ENCODE measurements around the gene ETS1.

Gene ETS1

GRCh38 chr11:128511712-128512111, 75.6 kb downstream of the ETS1 start:
- H3K4me3 ChIP-seq (replicated peaks; ENCODE audit: low read depth, low read length), result no peak overlapping the region
- no peak for TF ChIP-seq CTCF (IDR thresholded peaks at IDR 0.05; ENCODE audit: low read depth, low read length, missing control alignments)
- DNase-seq (ENCODE audit: extremely low read depth, low read depth), result no peak

- no peak for DNase-seq (ENCODE audit: extremely low read depth, low read depth)
- TF ChIP-seq CTCF (IDR thresholded peaks at IDR 0.05; ENCODE audit: low read depth, low read length, missing control alignments), result no peak
- no peak overlapping the region for H3K4me3 ChIP-seq (replicated peaks; ENCODE audit: low read depth, low read length)
Observed at GRCh38 chr11:128509621-128510389, 77.6 kb downstream of the ETS1 start.

GRCh38 chr11:128508770-128509510, 78.4 kb downstream of the ETS1 start:
- no peak for DNase-seq (ENCODE audit: extremely low read depth, low read depth)
- no peak overlapping the region for H3K4me3 ChIP-seq (replicated peaks; ENCODE audit: low read depth, low read length)
- TF ChIP-seq CTCF (IDR thresholded peaks at IDR 0.05; ENCODE audit: low read depth, low read length, missing control alignments), result no peak

- H3K4me3 ChIP-seq (replicated peaks; ENCODE audit: low read depth, low read length), result peak overlapping the region; percentile 19
- DNase-seq (ENCODE audit: extremely low read depth, low read depth), result no peak
- TF ChIP-seq CTCF (IDR thresholded peaks at IDR 0.05; ENCODE audit: low read depth, low read length, missing control alignments), result no peak
Observed at GRCh38 chr11:128507936-128508335, 79.4 kb downstream of the ETS1 start.

GRCh38 chr11:128506999-128507611, 80.3 kb downstream of the ETS1 start:
- TF ChIP-seq CTCF (IDR thresholded peaks at IDR 0.05; ENCODE audit: low read depth, low read length, missing control alignments), result no peak

GRCh38 chr11:128506356-128506755, 81.0 kb downstream of the ETS1 start:
- peak overlapping the region; percentile 2; the same call in 1 of the 2 replicates for H3K4me3 ChIP-seq (replicated peaks; ENCODE audit: low read depth, low read length)
- no peak for DNase-seq (ENCODE audit: extremely low read depth, low read depth)
- TF ChIP-seq CTCF (IDR thresholded peaks at IDR 0.05; ENCODE audit: low read depth, low read length, missing control alignments), result no peak

More at GRCh38 chr11:128506999-128507611, 80.3 kb downstream of the ETS1 start:
- H3K4me3 ChIP-seq (replicated peaks; ENCODE audit: low read depth, low read length), result peak overlapping the region; percentile 19
- DNase-seq (ENCODE audit: extremely low read depth, low read depth), result peak; percentile 94

Measured in HFF-Myc (cell line).